GM23248 (cell line): ENCODE results near the gene CCDC170.

Source experiments
- EZH2 ChIP-seq: fragments of 200-600 bp; sonication (generic); IDR thresholded peaks from 2 replicates; pipeline ENCODE4 v1.6.1; 2018; ENCODE audit warnings: antibody characterized with exemption, mild to moderate bottlenecking; ENCODE audit not compliant: insufficient read depth, poor library complexity, severe bottlenecking
- EZH2phosphoT487 ChIP-seq: fragments of 200-600 bp; sonication (generic); IDR thresholded peaks from 2 replicates; pipeline ENCODE4 v1.6.1; 2018; ENCODE audit warnings: antibody characterized with exemption, moderate library complexity, mild to moderate bottlenecking, low read depth; ENCODE audit not compliant: insufficient read depth

DNA sequence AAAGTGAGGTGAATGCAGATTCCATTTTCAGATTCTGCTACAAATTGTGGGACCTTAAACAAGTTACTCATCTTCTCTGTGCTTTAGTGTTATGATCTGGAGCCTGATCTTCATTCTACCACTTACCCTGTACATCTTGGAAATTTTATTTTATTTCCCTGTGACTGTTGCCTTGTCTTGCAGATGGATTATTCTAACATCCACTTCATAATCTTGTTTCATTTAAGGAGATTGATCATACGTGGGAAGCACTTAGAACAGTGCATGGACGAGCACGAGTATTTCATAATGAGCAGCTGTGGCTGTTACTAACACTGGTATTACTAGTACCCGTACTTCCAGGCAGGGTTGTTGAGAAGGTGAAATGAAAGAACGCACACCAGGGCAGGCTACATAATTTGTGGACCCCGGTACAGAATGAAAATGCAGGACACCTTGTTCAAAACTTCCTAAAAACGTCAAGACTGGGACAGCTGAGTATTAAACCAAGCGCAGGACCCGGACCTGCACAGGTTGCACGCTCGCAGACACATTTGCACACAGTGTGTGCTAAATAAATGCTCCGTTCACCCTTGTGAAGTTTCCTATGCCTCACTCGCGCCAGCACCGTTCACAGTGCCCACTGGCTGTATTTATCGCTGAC is 535 bp upstream of the CCDC170 start:
- TF ChIP-seq EZH2 (no peak), EZH2phosphoT487 (no peak)
